GM18502 (cell line): ENCODE data around the gene MYCN.

Experiments used
- ATAC-seq: cut with Tn5 transposase; IDR thresholded peaks from one replicate; pipeline ENCODE4 v1.9.1; 2021; ENCODE audit warnings: mild to moderate bottlenecking; ENCODE audit not compliant: unreplicated experiment, poor library complexity

The MYCN gene

GRCh38 chr2:15974565-15975260, 34.4 kb downstream of the MYCN start:
- no peak for ATAC-seq

GRCh38 chr2:15975261-15975600, 34.9 kb downstream of the MYCN start:
- no peak for ATAC-seq

GRCh38 chr2:15975676-15976075, 35.3 kb downstream of the MYCN start:
- ATAC-seq, result no peak

GRCh38 chr2:15976354-15976753, 36.0 kb downstream of the MYCN start:
- ATAC-seq, result no peak

GRCh38 chr2:15979051-15979758, 38.9 kb downstream of the MYCN start:
- no peak for ATAC-seq

- no peak for ATAC-seq
These were observed 39.6 kb downstream of the MYCN start for GRCh38 chr2:15979759-15980604.

GRCh38 chr2:15980605-15981098, 40.3 kb downstream of the MYCN start:
- no peak for ATAC-seq

- ATAC-seq, result no peak
These were observed 41.3 kb downstream of the MYCN start for GRCh38 chr2:15981646-15982045.

GRCh38 chr2:15982285-15983044, 42.1 kb downstream of the MYCN start:
- no peak for ATAC-seq

GRCh38 chr2:15983496-15983895, 43.1 kb downstream of the MYCN start:
- no peak for ATAC-seq

- no peak for ATAC-seq
These were observed 44.3 kb downstream of the MYCN start for GRCh38 chr2:15984368-15985255.

- no peak for ATAC-seq
These were observed 45.2 kb downstream of the MYCN start for GRCh38 chr2:15985531-15985930.

- ATAC-seq, result no peak
These were observed 45.8 kb downstream of the MYCN start for GRCh38 chr2:15986068-15986560.

- ATAC-seq, result no peak
These were observed 46.3 kb downstream of the MYCN start for GRCh38 chr2:15986644-15987043.

GRCh38 chr2:15988733-15989132, 48.4 kb downstream of the MYCN start:
- no peak for ATAC-seq

- ATAC-seq, result no peak
These were observed 49.2 kb downstream of the MYCN start for GRCh38 chr2:15989559-15989958.

- no peak for ATAC-seq
These were observed 50.1 kb downstream of the MYCN start for GRCh38 chr2:15990151-15991101.

GRCh38 chr2:15991231-15991630, 50.9 kb downstream of the MYCN start:
- ATAC-seq, result no peak
